ENCODE results near the gene OR2D2.
A peak's percentile ranks its signal among the peaks of the same experiment; 100 is the strongest.

OR2D2 gene

DNA sequence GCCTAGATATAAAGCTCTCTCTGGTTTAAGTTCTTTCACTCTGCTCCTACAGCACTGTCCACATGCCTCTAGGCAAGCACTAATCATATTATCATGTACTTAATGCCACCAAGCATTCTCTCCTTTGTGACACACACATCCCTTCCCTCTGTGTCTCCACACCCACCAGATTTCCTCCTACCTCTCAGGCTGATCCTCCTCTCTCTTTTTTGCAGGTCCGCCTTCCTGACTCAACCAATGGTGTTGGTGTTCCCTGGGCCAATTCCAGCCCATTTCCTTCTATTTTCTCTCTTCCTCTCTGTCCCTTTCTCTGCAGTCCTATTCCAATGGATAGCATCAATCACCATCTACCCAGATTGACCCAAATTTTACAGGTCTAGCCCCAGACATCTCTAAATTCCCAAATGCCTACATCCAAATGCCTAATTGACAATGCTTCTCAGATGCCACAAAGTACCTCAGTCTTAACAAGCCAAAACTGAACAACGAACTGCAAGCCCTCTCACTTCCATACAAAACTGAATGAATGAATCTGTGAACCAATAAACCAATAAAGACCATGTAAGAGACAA is 33.4 kb upstream of the OR2D2 start (continued):
- TF ChIP-seq ZNF23 (tag by site-specific recombination; IDR thresholded peaks at IDR 0.05; ENCODE audit: borderline replicate concordance) (no peak), ZNF24 (tag by site-specific recombination; IDR thresholded peaks at IDR 0.05) (no peak), ZNF548 (tag by site-specific recombination; IDR thresholded peaks at IDR 0.05) (no peak), ZNF792 (tag by site-specific recombination; IDR thresholded peaks at IDR 0.05) (no peak), ZBTB8A (tag by site-specific recombination; IDR thresholded peaks at IDR 0.05) (no peak), GLIS1 (tag by site-specific recombination; IDR thresholded peaks at IDR 0.05) (no peak), HOXD13 (CRISPR knock-in tag; IDR thresholded peaks at IDR 0.05; ENCODE audit: borderline replicate concordance) (no peak), ZNF19 (tag by site-specific recombination; IDR thresholded peaks at IDR 0.05; ENCODE audit: low read depth) (no peak), ZNF223 (tag by site-specific recombination; IDR thresholded peaks at IDR 0.05) (no peak), ZNF423 (tag by site-specific recombination; IDR thresholded peaks at IDR 0.05) (no peak), ZIC2 (tag by site-specific recombination; IDR thresholded peaks at IDR 0.05) (no peak), ZBTB48 (tag by site-specific recombination; IDR thresholded peaks at IDR 0.05) (peak; percentile 17; the same call in 1 of the 2 replicates), ZBTB17 (tag by site-specific recombination; IDR thresholded peaks at IDR 0.05) (peak; percentile 43), ZBTB21 (tag by site-specific recombination; IDR thresholded peaks at IDR 0.05) (no peak), ZNF629 (tag by site-specific recombination; IDR thresholded peaks at IDR 0.05) (no peak), KLF16 (tag by site-specific recombination; IDR thresholded peaks at IDR 0.05) (no peak), OSR2 (tag by site-specific recombination; IDR thresholded peaks at IDR 0.05) (no peak)
- TF ChIP-seq, protein P1, sequence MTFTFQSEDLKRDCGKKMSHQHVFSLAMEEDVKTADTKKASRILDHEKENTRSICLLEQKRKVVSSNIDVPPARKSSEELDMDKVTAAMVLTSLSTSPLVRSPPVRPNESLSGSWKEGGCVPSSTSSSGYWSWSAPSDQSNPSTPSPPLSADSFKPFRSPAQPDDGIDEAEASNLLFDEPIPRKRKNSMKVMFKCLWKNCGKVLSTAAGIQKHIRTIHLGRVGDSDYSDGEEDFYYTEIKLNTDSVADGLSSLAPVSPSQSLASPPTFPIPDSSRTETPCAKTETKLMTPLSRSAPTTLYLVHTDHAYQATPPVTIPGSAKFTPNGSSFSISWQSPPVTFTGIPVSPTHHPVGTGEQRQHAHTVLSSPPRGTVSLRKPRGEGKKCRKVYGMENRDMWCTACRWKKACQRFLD (tag by site-specific recombination; IDR thresholded peaks at IDR 0.05) = no peak
- TF ChIP-seq, protein P2, sequence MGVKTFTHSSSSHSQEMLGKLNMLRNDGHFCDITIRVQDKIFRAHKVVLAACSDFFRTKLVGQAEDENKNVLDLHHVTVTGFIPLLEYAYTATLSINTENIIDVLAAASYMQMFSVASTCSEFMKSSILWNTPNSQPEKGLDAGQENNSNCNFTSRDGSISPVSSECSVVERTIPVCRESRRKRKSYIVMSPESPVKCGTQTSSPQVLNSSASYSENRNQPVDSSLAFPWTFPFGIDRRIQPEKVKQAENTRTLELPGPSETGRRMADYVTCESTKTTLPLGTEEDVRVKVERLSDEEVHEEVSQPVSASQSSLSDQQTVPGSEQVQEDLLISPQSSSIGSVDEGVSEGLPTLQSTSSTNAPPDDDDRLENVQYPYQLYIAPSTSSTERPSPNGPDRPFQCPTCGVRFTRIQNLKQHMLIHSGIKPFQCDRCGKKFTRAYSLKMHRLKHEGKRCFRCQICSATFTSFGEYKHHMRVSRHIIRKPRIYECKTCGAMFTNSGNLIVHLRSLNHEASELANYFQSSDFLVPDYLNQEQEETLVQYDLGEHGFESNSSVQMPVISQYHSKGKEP (tag by site-specific recombination; IDR thresholded peaks at IDR 0.05) = no peak
- TF ChIP-seq, protein P3, sequence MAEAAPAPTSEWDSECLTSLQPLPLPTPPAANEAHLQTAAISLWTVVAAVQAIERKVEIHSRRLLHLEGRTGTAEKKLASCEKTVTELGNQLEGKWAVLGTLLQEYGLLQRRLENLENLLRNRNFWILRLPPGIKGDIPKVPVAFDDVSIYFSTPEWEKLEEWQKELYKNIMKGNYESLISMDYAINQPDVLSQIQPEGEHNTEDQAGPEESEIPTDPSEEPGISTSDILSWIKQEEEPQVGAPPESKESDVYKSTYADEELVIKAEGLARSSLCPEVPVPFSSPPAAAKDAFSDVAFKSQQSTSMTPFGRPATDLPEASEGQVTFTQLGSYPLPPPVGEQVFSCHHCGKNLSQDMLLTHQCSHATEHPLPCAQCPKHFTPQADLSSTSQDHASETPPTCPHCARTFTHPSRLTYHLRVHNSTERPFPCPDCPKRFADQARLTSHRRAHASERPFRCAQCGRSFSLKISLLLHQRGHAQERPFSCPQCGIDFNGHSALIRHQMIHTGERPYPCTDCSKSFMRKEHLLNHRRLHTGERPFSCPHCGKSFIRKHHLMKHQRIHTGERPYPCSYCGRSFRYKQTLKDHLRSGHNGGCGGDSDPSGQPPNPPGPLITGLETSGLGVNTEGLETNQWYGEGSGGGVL (tag by site-specific recombination; IDR thresholded peaks at IDR 0.05) = no peak
- TF ChIP-seq, protein P4, sequence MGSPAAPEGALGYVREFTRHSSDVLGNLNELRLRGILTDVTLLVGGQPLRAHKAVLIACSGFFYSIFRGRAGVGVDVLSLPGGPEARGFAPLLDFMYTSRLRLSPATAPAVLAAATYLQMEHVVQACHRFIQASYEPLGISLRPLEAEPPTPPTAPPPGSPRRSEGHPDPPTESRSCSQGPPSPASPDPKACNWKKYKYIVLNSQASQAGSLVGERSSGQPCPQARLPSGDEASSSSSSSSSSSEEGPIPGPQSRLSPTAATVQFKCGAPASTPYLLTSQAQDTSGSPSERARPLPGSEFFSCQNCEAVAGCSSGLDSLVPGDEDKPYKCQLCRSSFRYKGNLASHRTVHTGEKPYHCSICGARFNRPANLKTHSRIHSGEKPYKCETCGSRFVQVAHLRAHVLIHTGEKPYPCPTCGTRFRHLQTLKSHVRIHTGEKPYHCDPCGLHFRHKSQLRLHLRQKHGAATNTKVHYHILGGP (tag by site-specific recombination; IDR thresholded peaks at IDR 0.05) = no peak
- TF ChIP-seq, protein P5, sequence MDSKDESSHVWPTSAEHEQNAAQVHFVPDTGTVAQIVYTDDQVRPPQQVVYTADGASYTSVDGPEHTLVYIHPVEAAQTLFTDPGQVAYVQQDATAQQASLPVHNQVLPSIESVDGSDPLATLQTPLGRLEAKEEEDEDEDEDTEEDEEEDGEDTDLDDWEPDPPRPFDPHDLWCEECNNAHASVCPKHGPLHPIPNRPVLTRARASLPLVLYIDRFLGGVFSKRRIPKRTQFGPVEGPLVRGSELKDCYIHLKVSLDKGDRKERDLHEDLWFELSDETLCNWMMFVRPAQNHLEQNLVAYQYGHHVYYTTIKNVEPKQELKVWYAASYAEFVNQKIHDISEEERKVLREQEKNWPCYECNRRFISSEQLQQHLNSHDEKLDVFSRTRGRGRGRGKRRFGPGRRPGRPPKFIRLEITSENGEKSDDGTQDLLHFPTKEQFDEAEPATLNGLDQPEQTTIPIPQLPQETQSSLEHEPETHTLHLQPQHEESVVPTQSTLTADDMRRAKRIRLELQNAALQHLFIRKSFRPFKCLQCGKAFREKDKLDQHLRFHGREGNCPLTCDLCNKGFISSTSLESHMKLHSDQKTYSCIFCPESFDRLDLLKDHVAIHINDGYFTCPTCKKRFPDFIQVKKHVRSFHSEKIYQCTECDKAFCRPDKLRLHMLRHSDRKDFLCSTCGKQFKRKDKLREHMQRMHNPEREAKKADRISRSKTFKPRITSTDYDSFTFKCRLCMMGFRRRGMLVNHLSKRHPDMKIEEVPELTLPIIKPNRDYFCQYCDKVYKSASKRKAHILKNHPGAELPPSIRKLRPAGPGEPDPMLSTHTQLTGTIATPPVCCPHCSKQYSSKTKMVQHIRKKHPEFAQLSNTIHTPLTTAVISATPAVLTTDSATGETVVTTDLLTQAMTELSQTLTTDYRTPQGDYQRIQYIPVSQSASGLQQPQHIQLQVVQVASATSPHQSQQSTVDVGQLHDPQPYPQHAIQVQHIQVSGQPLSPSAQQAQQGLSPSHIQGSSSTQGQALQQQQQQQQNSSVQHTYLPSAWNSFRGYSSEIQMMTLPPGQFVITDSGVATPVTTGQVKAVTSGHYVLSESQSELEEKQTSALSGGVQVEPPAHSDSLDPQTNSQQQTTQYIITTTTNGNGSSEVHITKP (tag by site-specific recombination; IDR thresholded peaks at IDR 0.05) = peak; percentile 43; the same call in 1 of the 2 replicates
- TF ChIP-seq, protein P6, sequence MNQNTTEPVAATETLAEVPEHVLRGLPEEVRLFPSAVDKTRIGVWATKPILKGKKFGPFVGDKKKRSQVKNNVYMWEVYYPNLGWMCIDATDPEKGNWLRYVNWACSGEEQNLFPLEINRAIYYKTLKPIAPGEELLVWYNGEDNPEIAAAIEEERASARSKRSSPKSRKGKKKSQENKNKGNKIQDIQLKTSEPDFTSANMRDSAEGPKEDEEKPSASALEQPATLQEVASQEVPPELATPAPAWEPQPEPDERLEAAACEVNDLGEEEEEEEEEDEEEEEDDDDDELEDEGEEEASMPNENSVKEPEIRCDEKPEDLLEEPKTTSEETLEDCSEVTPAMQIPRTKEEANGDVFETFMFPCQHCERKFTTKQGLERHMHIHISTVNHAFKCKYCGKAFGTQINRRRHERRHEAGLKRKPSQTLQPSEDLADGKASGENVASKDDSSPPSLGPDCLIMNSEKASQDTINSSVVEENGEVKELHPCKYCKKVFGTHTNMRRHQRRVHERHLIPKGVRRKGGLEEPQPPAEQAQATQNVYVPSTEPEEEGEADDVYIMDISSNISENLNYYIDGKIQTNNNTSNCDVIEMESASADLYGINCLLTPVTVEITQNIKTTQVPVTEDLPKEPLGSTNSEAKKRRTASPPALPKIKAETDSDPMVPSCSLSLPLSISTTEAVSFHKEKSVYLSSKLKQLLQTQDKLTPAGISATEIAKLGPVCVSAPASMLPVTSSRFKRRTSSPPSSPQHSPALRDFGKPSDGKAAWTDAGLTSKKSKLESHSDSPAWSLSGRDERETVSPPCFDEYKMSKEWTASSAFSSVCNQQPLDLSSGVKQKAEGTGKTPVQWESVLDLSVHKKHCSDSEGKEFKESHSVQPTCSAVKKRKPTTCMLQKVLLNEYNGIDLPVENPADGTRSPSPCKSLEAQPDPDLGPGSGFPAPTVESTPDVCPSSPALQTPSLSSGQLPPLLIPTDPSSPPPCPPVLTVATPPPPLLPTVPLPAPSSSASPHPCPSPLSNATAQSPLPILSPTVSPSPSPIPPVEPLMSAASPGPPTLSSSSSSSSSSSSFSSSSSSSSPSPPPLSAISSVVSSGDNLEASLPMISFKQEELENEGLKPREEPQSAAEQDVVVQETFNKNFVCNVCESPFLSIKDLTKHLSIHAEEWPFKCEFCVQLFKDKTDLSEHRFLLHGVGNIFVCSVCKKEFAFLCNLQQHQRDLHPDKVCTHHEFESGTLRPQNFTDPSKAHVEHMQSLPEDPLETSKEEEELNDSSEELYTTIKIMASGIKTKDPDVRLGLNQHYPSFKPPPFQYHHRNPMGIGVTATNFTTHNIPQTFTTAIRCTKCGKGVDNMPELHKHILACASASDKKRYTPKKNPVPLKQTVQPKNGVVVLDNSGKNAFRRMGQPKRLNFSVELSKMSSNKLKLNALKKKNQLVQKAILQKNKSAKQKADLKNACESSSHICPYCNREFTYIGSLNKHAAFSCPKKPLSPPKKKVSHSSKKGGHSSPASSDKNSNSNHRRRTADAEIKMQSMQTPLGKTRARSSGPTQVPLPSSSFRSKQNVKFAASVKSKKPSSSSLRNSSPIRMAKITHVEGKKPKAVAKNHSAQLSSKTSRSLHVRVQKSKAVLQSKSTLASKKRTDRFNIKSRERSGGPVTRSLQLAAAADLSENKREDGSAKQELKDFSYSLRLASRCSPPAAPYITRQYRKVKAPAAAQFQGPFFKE (tag by site-specific recombination; IDR thresholded peaks at IDR 0.05; ENCODE audit: borderline replicate concordance) = no peak
- TF ChIP-seq, protein P7, sequence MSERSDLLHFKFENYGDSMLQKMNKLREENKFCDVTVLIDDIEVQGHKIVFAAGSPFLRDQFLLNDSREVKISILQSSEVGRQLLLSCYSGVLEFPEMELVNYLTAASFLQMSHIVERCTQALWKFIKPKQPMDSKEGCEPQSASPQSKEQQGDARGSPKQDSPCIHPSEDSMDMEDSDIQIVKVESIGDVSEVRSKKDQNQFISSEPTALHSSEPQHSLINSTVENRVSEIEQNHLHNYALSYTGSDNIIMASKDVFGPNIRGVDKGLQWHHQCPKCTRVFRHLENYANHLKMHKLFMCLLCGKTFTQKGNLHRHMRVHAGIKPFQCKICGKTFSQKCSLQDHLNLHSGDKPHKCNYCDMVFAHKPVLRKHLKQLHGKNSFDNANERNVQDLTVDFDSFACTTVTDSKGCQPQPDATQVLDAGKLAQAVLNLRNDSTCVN (tag by site-specific recombination; optimal IDR thresholded peaks at IDR 0.05) = no peak
